RPMI8226 (cell line): ENCODE data around the gene SEPTIN6.
"Not testable (repeated sequence)": the region's sequence is repeated elsewhere in the genome, so short reads cannot be mapped to it uniquely, and the experiment has no call there.

Experiments used
- DNase-seq: peaks from one replicate; pipeline ENCODE4 v3.0.0-alpha.2; 2015

Gene SEPTIN6

DNA sequence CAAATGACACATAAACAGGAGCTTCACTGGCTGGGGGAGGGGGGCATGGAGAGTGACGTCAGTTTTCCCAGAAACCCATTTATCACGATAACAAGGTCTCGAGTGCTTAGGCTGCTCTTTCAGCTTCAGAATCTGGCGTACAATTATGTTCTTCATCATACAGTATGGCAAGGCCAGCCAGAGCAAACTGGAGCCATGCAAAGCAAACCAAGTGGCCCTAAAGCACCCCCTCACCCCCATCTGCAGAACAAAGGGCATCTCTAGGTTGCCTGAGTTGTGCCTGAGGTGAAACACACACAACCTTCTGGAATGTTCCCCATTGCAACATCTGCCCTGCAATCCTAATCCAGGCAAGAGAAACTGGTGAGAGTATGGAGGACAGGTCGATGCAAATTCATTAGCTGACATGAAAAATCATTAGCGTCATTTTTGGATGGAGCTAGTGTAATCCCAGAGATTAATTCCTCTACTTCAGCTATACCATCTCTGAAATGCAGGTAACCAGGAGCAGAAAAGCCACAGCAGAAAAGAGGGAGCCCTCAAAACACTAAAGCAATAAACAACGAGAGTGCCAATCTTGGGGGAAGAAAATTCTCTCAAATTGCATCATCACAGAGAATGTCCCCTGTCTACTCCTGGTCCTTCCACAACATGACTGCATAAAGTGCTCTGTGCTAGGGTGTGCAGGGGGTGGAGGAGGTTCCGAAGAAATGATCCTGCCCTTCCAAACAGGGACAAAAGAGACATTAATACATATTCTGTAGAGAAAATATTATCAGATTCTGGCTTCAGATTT, 1.8 kb downstream of the SEPTIN6 start:
- peak; percentile 11 for DNase-seq

- no peak for DNase-seq
These were observed 4.1 kb downstream of the SEPTIN6 start for GRCh38 chrX:119688911-119689321.

DNA sequence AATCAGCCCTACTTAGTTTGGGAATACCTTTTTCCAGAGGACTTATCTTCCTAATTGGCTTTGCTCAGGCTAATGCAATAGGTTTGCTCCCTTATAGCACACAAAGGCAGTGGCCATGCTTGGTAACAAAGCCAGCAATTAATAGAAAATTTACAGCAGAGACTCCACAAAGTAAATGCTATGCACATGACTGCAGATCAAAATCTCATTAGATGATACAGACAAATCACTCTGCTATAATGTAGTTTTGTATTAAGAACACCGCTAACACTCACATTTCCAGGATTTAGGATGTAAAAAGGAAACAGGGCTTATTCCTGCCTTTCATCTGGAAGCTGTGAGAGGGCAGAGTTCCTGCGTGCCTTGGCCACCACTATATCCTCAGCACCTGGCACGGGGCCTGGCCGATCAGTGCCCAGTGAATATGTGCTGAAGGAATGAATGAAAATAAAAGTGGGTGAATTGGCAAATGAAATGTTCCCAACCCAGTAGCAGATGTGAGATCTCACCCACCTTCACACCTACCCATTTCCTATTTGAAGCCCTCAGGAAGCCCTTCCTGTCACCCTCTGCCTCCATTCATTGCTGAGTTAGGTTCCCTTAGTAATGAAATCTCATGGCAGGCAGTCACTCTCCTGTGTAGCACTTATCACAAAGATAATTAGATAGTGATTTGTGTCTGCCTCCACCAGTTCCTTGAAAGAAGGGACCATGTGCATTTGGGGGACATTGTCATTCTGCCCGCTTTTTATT, 5.1 kb downstream of the SEPTIN6 start:
- DNase-seq: no peak

- DNase-seq: peak; percentile 53
These were observed 6.8 kb downstream of the SEPTIN6 start for GRCh38 chrX:119686087-119686691.

DNA sequence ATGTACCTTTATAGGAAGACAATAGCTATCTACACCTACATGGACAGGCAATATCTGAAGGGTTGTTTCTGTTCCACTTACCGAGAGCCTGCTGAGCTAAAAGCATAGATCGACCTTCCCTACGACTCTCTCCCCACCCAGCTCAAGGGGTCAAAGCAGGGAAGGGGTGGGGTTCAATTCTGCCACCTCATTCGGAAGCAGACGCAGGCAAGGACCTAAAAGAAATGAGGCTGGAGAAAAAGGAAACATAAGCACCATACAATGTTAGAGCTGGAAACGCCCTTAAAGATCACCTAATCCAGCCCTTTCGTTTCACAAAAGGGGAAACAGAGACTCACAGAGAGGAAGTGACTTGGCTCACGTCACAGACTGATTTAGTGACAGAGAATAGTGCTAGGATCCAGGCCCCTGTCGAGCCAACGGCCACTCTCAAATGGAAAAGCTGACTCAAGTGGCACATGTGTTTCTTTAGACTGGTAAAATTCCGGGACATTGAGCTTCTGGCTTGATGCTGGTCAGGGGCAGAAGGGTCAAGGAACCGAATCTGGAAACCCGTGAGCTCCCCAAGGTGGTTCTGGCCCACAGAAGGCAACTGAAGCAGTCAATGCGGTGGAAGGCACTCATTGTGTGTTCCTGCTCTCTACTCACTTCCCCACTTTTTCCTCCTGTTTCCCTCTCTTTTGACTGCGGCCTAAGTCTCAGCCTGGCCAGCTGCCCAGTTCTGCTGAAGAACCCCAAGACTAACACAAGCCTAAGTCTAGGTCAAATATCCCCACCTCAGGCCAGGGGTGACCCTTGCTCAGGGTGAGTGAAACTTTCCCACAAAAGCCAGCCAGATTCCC, 7.5 kb downstream of the SEPTIN6 start:
- peak; percentile 72 for DNase-seq

DNA sequence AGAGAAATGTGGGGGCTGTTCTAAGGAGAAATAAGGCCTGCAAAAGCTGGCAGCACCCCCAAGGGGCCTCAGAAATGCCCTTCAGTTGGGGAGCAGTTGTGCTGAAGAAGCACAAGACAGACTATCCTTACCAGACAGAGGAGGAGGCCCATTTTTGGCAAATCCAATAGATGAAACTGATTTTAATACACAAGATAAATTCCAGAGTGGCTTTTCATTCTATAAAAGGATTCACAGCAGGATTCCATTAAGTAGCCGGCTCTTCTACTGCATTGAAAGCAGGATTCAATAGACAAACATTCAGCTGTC, 8.1 kb downstream of the SEPTIN6 start:
- DNase-seq: no peak

- not testable (repeated sequence) for DNase-seq
These were observed 8.7 kb downstream of the SEPTIN6 start for GRCh38 chrX:119684312-119684711.

GRCh38 chrX:119682019-119682989, 10.7 kb downstream of the SEPTIN6 start:
- peak; percentile 59 for DNase-seq

GRCh38 chrX:119677654-119677981, 15.3 kb downstream of the SEPTIN6 start:
- no peak for DNase-seq

DNA sequence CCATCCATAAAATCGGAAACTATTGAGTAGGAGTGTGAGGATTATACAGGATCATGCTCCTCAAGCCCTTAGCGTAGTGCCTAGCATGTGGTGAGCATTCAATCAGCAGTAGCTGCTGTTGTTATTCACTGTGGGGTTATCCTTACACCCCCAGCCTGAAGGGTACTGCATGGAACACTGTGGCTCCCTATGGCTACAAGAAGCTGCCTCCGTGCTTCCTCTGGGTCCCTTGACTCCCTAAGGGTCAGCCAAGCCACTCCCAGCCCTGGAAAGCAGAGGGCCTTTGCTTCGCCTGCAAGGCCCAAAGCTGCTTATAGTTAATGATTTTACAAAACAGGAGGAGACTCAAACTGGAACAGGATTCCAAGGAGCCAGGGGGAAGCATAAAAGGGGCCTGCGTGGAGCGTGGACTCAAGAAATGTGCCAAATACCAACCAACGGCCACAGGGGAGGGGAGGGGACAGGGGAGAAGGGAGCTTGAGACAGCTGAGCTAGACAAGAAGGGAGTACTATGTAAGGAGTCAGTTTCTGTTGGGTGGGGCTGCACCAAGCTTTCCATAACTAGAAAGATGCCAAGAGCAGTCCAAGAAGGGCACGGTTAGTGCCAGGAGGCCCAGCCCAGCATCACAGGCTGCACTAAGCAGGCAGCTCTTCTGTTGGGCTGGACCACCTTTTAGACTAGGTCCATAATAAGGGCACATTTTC, 15.9 kb downstream of the SEPTIN6 start:
- no peak for DNase-seq

- DNase-seq: no peak
These were observed 19.6 kb downstream of the SEPTIN6 start for GRCh38 chrX:119673336-119673735.

GRCh38 chrX:119672426-119672825, 20.5 kb downstream of the SEPTIN6 start:
- no peak for DNase-seq

GRCh38 chrX:119669424-119670037, 23.4 kb downstream of the SEPTIN6 start:
- no peak for DNase-seq

- DNase-seq: no peak
These were observed 25.7 kb downstream of the SEPTIN6 start for GRCh38 chrX:119667111-119667878.

GRCh38 chrX:119664877-119665276, 28.1 kb downstream of the SEPTIN6 start:
- DNase-seq: not testable (repeated sequence)

DNA sequence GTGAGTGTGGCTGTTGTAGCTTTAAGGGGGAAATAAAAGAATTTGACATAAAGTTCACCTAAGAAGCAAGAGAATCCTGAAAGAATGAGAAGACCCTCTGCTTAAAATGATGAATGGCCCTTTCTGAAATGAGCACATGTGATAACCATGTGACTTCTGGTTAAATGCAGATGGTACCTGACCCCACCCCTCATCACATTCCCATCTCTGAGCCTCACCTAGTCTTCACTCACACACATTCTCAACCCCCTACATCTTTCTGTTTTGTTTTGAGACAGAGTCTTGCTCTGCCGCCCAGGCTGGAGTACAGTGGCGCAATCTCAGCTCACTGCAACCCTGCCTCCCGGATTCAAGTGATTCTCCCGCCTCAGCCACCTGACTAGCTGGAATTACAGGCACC, 31.5 kb downstream of the SEPTIN6 start:
- no peak for DNase-seq

- DNase-seq: no peak
These were observed 33.4 kb downstream of the SEPTIN6 start for GRCh38 chrX:119659522-119659921.

DNA sequence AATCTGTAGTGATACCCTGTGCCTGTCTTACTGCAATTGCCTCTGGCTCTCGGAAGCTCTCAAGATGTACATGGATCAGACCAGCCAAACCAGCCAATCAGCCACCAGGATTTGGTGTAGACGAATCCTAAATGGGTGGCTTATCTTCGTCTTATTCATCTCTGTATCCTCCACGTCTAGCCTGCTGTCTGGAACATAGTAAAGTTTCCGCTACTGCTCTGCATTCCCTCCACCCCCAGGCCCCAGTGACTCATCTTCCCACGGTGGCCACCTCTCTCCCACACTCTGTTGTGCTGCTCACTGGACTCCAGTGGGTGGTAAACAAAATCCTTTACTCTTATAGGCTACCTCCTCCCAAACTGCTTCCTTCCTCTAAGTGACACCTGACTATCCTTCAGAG, 37.8 kb downstream of the SEPTIN6 start:
- DNase-seq: no peak

- no peak for DNase-seq
These were observed 38.8 kb downstream of the SEPTIN6 start for GRCh38 chrX:119654112-119654531.

GRCh38 chrX:119648421-119648775, 44.6 kb downstream of the SEPTIN6 start:
- no peak for DNase-seq
